ENCODE measurements around the gene PSAT1. TPM values are rescaled to one million over a fixed set of nuclear protein-coding genes. Genes with fewer than 3 reads are reported as not detected.

The PSAT1 gene
- total and polyA plus RNA-seq, 2 donors from 2014 or later: 22.4 to 141 TPM

- Histone ChIP-seq H3K27me3 (ENCODE audit: control insufficient read depth, insufficient read depth, low read length) (no peaks in the 10 kb centered on the region), H3K27ac (ENCODE audit: low read depth in 2 of 2, low read length in 2 of 2) (no peak overlapping the region), H3K9ac (ENCODE audit: low read length in 3 of 3) (no peak overlapping the region), H3K4me3 (ENCODE audit: low read length in 3 of 3) (no peak overlapping the region), H3K4me1 (ENCODE audit: control insufficient read depth in 2 of 3, insufficient read depth in 2 of 3, low read depth in 1 of 3, low read length in 3 of 3) (peaks cover 3 to 10% (median 4%) of the 10 kb centered on the region in 3 donors), H3K36me3 (ENCODE audit: control insufficient read depth in 2 of 3, insufficient read depth in 3 of 3, low read length in 3 of 3) (no peaks in the 10 kb centered on the region), H3K9me3 (ENCODE audit: control insufficient read depth in 2 of 3, insufficient read depth in 1 of 3, low read length in 3 of 3) (no peaks in the 10 kb centered on the region)
- DNase-seq (peak in 1 of 5 donors; percentile 34), FAIRE-seq (no peak)
- intact Hi-C loops (cut with DNase I): no loop called here
- no peak for TF ChIP-seq CTCF (IDR thresholded peaks at IDR 0.05; ENCODE audit: borderline replicate concordance, extremely low read depth, insufficient read depth)
Measured at GRCh38 chr9:78292026-78292425, 4.9 kb upstream of the PSAT1 start.

DNA sequence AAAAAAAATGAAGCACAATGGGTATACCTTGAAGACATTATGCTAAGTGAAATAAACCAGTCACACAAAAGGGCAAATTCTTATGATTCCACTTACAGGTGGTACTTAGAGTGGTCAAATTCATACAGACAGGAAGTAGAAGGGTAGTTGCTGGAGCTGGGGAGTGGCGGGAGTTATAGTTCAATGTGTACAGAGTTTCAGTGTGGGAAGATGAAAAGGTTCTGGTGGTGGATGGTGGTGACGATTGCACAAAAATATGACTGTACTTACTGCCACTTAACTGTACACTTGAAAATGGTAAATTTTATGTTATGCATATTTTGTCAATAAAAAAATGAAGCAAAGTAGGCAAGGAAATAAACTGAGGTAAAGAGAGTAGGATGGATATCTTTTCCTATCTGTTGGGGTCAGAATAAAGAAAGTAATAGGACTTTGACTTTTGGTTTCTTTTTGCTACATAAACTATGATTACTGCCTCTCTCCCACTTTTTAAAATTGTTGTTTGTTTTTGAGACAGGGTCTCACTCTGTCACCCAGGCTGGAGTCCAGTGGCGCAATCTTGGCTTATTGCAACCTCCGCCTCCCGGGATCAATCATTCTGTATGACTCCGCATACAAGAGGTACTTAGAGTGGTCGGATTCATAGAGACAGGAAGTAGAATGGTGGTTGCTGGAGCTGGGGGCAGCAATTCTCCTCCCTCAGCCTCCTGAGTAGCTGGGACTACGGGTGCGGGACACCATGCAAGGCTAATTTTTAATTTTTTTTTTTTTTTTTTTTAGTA, 4.0 kb upstream of the PSAT1 start:
- H3K27me3 ChIP-seq (ENCODE audit: control insufficient read depth, insufficient read depth, low read length): no peaks in the 10 kb centered on the region
- no peaks in the 10 kb centered on the region for H3K9me3 ChIP-seq (ENCODE audit: control insufficient read depth in 2 of 3, insufficient read depth in 1 of 3, low read length in 3 of 3)
- no peaks in the 10 kb centered on the region for H3K36me3 ChIP-seq (ENCODE audit: control insufficient read depth in 2 of 3, insufficient read depth in 3 of 3, low read length in 3 of 3)
- H3K4me1 ChIP-seq (ENCODE audit: control insufficient read depth in 2 of 3, insufficient read depth in 2 of 3, low read depth in 1 of 3, low read length in 3 of 3): peaks cover 4 to 10% (median 9%) of the 10 kb centered on the region in 3 donors
- DNase-seq (no peak), FAIRE-seq (no peak)
- H3K4me3 ChIP-seq (ENCODE audit: low read length in 3 of 3): no peak overlapping the region
- no peak for TF ChIP-seq CTCF (IDR thresholded peaks at IDR 0.05; ENCODE audit: borderline replicate concordance, extremely low read depth, insufficient read depth)
- intact Hi-C loops (cut with DNase I): no loop called here
- H3K9ac ChIP-seq (ENCODE audit: low read length in 3 of 3): no peak overlapping the region
- no peak overlapping the region for H3K27ac ChIP-seq (ENCODE audit: low read depth in 2 of 2, low read length in 2 of 2)

- Histone ChIP-seq H3K27me3 (ENCODE audit: control insufficient read depth, insufficient read depth, low read length) (no peaks in the 10 kb centered on the region), H3K27ac (ENCODE audit: low read depth in 2 of 2, low read length in 2 of 2) (no peak overlapping the region), H3K9me3 (ENCODE audit: control insufficient read depth in 2 of 3, insufficient read depth in 1 of 3, low read length in 3 of 3) (no peaks in the 10 kb centered on the region), H3K4me3 (ENCODE audit: low read length in 3 of 3) (no peak overlapping the region), H3K4me1 (ENCODE audit: control insufficient read depth in 2 of 3, insufficient read depth in 2 of 3, low read depth in 1 of 3, low read length in 3 of 3) (peaks cover 0 to 8% (median 4%) of the 10 kb centered on the region in 3 donors), H3K36me3 (ENCODE audit: control insufficient read depth in 2 of 3, insufficient read depth in 3 of 3, low read length in 3 of 3) (no peaks in the 10 kb centered on the region), H3K9ac (ENCODE audit: low read length in 3 of 3) (no peak overlapping the region)
- no peak for FAIRE-seq
- DNase-seq: no peak
- TF ChIP-seq CTCF (IDR thresholded peaks at IDR 0.05; ENCODE audit: borderline replicate concordance, extremely low read depth, insufficient read depth): no peak
- intact Hi-C loops (cut with DNase I): no loop called here
Measured at GRCh38 chr9:78294290-78295176, 2.4 kb upstream of the PSAT1 start.

Data from kidney (tissue), 14 donors.